NCI-H146 treated with DMSO at 0.1 percent for 48 hours (cell line): ENCODE results near the gene ZNF366.

Experiments used
- DNase-seq: peaks from one replicate; lab custom pipeline; 2025; ENCODE audit not compliant: unreplicated experiment; lab: John Stamatoyannopoulos, UW

Gene ZNF366, protein sequence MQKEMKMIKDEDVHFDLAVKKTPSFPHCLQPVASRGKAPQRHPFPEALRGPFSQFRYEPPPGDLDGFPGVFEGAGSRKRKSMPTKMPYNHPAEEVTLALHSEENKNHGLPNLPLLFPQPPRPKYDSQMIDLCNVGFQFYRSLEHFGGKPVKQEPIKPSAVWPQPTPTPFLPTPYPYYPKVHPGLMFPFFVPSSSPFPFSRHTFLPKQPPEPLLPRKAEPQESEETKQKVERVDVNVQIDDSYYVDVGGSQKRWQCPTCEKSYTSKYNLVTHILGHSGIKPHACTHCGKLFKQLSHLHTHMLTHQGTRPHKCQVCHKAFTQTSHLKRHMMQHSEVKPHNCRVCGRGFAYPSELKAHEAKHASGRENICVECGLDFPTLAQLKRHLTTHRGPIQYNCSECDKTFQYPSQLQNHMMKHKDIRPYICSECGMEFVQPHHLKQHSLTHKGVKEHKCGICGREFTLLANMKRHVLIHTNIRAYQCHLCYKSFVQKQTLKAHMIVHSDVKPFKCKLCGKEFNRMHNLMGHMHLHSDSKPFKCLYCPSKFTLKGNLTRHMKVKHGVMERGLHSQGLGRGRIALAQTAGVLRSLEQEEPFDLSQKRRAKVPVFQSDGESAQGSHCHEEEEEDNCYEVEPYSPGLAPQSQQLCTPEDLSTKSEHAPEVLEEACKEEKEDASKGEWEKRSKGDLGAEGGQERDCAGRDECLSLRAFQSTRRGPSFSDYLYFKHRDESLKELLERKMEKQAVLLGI

DNA sequence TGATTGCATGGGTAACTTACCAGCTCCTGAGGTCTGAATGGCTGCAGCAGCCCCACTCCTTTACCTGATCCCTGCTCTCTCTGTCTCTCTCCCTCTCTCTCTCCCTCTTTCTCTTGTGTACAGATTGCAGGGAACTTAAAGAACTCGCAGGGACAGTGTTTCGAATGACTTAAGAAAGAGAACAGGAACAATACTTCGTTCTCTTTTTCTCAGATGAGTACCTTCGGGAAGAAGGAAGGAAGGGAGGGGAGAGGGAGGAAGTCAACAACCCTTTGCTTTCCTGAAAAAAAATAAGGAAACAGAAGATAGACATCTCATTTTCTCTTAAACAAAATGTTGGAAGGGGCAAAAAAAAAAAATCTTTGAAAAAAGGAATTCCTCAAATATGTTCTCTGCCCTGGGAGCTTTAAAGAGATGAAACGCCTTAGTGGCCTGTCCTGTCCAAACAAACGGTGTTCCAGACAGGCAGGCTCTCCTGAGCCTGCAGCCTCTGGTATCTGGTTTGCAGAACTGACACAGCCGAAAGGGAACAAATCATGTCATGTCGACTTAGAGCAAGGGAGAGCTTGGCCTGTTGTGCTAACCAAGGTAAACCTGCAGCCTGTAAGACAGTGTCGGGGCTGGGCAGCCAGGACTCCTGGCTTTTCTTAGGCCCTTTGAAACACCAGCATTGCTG lies at the start of gene ZNF366:
ZNF366 (minus strand) TSS at position 180 of the 676 bp plus-strand sequence. CDS start 45,914 bp downstream, outside the sequence.
- no peak for DNase-seq

- peak; percentile 47 for DNase-seq
Observed at GRCh38 chr5:72556351-72557166, 49.3 kb upstream of the ZNF366 start.

GRCh38 chr5:72555871-72556270 lies 48.7 kb upstream of the ZNF366 start:
- DNase-seq, result no peak

DNA sequence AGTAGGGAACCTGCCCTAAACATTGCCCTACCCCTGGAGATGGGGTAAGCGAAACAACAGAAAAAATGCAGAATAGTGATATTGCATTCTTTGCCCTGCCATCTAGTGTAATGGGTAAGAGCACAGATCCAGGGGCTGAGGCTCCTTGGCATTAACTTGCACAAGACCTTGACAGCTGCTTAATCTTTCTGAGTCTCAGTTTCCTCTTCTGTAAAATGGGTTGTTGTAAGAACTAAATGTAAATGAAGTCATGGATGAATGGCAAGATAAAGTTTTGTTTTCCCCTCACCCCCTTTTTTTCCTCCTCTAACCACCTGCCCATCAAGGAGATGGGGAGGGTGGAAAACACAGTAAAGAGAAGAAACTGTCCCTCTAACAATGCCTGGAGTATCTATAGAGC lies 47.7 kb upstream of the ZNF366 start:
- no peak for DNase-seq

GRCh38 chr5:72552041-72552557 lies 44.9 kb upstream of the ZNF366 start:
- no peak for DNase-seq

- DNase-seq, result no peak
Observed at GRCh38 chr5:72550595-72550994, 43.4 kb upstream of the ZNF366 start.

DNA sequence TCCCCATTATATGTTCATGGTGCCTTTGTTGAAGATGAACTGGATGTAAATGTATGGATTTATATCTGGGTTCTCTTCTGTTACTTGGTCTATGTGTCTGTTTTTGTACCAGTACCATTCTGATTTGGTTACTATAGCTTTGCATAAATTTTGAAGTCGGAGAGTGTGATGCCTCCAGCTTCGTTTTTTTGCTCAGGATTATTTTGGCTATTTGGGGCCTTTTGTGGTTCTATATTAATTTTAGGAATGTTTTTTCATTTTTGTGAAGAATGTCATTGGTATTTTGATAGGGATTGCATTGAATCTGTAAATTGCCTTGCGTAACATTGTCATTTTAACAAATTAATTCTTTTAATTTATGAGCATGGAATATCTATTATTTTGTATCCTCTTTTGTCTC lies 36.6 kb upstream of the ZNF366 start:
- DNase-seq, result no peak

GRCh38 chr5:72543365-72543764 lies 36.2 kb upstream of the ZNF366 start:
- no peak for DNase-seq

DNA sequence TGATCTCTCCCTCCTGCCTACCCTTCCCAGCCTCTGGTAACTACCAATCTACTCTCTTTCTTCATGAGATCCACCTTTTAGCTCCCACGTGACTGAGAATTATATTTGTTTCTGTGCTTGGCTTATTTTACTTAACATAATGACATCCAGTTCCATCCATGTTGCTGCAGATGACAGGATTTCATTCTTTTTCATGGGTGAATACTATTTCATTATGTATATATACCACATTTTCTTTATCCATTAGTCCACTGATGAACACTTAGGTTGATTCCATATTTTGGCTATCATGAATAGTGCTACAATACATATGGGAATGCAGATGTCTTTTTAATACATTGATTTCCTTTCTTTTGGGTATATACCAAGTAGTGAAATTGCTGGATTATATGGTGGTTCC lies 35.5 kb upstream of the ZNF366 start:
- DNase-seq, result no peak

- DNase-seq, result no peak
Observed at GRCh38 chr5:72541501-72542225, 34.5 kb upstream of the ZNF366 start.

DNA sequence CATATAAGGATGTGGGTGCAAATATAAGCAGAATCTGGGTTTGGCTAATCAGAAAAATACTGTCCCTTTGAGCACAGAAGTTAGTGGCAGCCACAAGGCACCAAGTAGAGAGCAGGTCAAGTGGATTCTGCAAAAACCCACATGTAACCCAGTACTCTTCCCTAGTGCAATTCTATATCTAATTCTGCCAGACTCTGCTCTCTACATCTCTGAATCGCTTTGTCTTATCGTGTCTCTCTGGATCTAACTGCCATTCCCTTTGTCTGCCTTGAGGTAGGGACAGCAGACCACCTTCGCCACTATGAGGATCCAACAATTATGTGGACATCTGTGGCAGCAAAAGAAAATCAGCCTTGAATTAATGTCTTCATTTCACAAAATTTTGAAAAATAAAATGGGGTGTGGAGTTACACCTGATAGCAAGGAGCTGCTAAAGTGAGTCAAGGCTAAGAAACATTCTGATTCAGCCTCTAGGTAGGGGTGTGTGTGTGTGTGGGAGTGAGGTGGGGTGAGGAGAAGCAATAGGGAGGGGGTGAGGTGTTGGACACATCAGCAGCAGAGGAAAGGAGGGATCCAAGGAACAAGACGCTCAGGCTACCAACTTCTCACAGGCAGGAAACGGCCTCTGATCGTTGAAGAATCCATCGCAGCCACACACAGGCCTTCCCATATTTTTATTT lies 33.7 kb upstream of the ZNF366 start:
- DNase-seq, result no peak

DNA sequence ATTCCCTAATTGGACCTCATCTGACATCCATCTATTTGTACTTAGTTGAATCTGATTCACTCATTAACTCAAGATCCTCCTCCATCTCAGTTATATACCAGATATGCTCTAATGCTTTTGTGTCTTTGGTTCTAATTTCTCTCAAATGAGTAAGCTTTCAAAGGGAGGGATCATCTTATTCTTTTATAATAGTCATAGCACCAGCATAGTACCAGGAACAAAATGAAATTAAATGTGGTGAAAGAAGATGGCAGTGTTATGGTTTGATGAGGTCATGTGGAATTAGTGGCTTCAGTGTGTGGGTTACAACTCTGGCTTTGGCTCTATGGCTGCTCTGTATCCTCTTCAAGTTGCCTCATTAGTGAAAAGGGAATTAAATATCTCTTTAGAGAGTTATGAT lies 32.5 kb upstream of the ZNF366 start:
- no peak for DNase-seq

DNA sequence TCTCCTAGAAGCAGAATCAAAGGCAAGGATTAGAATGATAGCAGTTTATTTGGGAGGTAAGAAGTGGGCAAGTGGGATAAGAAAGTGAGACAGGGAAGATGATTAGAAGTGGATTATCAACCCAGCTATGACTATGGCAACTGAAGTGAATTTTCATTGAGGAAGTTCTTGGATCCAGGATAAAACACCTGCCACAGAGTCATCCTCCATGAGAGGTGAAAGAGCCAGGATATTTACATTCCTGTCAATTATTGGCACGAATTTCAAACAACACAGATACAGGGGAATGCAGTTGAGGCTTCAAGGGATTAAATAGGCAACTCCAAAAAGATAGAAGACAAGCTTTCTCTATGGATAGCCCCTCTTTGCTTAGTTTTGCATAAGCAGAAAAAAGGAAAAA lies 31.8 kb upstream of the ZNF366 start:
- no peak for DNase-seq

- DNase-seq, result no peak
Observed at GRCh38 chr5:72537166-72537565, 30.0 kb upstream of the ZNF366 start.

DNA sequence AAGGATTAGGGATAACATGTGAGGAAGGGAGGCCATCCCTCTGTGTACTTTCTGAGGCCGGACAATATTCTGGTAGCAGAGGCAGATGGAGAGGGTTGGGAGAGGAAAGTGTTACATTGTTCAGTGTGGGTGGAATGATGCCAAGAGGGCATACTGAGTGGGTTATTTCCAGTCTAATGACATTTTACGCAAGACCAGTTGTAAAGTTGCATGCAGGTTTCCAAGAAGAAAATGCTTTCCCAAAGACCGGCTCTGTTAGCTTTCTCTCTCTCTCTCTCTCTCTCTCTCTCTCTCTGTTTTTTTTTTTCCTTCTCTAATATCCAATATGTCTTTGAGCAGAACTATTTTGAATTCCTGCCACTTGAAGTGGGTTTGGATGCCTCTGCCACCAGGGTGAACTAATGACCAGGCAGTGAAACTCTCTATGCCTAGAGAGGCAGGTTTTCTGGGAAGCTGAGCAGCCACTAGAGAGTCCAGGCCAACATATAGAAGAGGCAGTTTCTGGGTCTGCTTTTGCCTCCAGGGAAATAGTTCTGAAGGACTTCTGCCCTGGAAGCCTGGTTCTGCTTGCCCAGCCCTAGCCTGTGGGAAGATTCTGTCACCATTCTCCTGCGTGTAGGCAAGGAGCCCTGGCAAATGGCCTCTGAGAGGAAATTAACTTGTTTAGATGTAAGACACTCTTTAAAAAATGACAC lies 24.4 kb upstream of the ZNF366 start:
- no peak for DNase-seq

DNA sequence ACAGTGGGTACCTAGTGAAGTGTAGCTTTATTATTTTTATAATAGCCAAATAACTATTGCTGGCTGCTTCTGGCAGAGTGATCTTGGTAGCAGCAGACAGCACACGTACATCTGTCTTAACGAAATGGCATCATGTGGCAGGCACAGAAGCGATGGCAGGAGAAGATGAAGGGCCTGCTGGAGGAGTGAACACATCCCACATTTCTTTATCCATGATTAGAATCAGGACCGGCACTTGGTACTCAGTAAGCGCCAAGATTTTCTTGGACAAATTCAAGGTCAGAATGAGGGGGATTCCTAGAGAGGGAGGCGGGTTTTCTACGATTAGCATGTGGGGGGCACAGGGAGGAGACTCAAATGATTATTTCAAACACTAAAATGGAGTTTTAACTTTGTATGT lies 23.0 kb upstream of the ZNF366 start:
- DNase-seq, result no peak

- no peak for DNase-seq
Observed at GRCh38 chr5:72529383-72529782, 22.2 kb upstream of the ZNF366 start.

DNA sequence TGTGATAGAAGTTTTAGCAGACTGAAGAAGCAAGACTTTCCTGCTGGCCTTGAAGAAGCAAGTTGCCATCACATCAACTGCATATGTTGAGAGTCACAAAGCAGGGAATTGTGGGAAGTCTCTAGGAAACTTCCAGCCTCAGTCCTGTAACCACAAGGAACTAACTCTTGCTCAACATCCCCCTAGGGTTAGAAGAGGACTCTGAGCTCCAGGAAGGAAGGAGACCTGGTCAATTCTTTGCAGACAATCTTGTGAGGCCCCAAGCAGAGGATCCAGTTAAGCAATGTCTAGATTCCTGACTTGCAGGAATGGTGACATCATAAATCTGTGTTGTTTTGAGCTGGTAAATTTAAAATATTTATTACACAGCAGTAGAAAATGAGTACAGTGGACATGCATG lies 18.6 kb upstream of the ZNF366 start:
- no peak for DNase-seq
